ENCODE data around the gene HHAT. TPM values are rescaled to one million over a fixed set of nuclear protein-coding genes. Genes with fewer than 3 reads are reported as not detected.

The HHAT gene
- polyA plus RNA-seq, 4 donors: 0.27 to 4.0 (median 1.4) TPM

DNA sequence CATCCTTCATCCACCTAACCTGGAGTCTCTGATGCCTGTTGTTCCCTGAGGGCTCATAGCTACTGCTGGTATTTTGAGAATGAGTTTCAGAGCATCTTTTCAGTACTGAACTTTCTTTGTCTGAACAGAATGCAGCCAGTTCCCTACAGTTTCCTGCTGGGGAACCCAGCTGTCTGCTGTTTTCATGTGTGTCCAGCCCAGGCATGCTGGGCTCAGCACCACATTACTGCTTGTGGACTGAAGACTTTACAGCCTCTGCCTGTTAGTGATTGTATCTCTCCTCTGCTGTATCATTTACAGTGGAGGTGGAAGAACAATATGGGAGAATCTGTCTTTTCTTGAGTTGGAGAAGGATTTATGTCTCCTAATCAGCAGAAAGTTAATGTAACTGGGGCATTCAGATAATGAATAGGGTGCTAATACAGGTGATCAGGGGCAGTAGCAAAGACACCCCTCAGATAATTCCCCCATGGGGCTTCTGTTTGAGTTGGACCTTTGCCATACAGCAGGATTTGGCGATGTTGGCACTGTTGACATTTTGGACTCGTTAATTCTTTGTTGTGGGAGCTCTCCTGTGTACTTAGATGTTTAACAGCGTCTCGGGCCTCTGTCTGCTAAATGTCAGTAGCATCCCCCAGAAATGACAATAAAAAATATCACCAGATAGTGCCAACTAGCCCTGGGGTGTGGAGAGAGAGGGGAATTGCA, 207.7 kb downstream of the HHAT start:
- FAIRE-seq (no peak), DNase-seq (no peak)
- 47 to 70% (median 62%) methylated on average over 4 of the region's 4 CpGs for WGBS, 3 donors
- no peaks in the 10 kb centered on the region for H3K4me1 ChIP-seq (ENCODE audit: control insufficient read depth in 3 of 3, insufficient read depth in 2 of 3, low read depth in 1 of 3, low read length in 2 of 3)
- no peak overlapping the region for H3K4me3 ChIP-seq (ENCODE audit: low read depth in 1 of 3, low read length in 3 of 3)
- H3K27me3 ChIP-seq (ENCODE audit: control insufficient read depth in 3 of 3, insufficient read depth in 3 of 3, low read length in 3 of 3): no peaks in the 10 kb centered on the region
- H3K27ac ChIP-seq (ENCODE audit: low read depth in 1 of 3, low read length in 2 of 3): no peak overlapping the region
- H3K9me3 ChIP-seq (ENCODE audit: control insufficient read depth in 2 of 2, insufficient read depth in 1 of 2, low read depth in 1 of 2, low read length in 1 of 2): no peaks in the 10 kb centered on the region
- H3K36me3 ChIP-seq (ENCODE audit: control insufficient read depth in 3 of 3, insufficient read depth in 2 of 3, low read depth in 1 of 3, low read length in 3 of 3): no peaks in the 10 kb centered on the region

DNA sequence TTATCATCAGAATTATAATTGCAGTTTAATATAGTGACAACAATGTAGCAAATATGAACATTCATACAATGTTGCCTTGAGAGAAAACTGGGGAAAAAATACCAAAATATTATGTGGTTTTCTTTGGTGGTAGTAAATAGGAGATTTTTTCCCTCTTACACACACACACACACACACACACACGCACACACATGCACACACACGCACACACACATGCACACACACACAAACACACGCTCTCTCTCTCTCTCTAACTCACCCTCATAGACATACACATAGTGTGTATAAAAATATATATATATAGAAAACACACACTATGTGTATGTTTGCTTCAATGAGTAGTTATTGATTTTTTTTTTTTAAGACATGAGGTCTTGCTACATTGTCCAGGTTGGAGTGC, 211.6 kb downstream of the HHAT start:
- Histone ChIP-seq H3K27me3 (ENCODE audit: control insufficient read depth in 3 of 3, insufficient read depth in 3 of 3, low read length in 3 of 3) (no peaks in the 10 kb centered on the region), H3K9me3 (ENCODE audit: control insufficient read depth in 2 of 2, insufficient read depth in 1 of 2, low read depth in 1 of 2, low read length in 1 of 2) (no peaks in the 10 kb centered on the region), H3K27ac (ENCODE audit: low read depth in 1 of 3, low read length in 2 of 3) (no peak overlapping the region), H3K4me1 (ENCODE audit: control insufficient read depth in 3 of 3, insufficient read depth in 2 of 3, low read depth in 1 of 3, low read length in 2 of 3) (no peaks in the 10 kb centered on the region), H3K4me3 (ENCODE audit: low read depth in 1 of 3, low read length in 3 of 3) (no peak overlapping the region), H3K36me3 (ENCODE audit: control insufficient read depth in 3 of 3, insufficient read depth in 2 of 3, low read depth in 1 of 3, low read length in 3 of 3) (no peaks in the 10 kb centered on the region)
- FAIRE-seq (no peak), DNase-seq (no peak)
- WGBS, 3 donors: 52 to 90% (median 73%) methylated on average over 3 of the region's 3 CpGs

DNA sequence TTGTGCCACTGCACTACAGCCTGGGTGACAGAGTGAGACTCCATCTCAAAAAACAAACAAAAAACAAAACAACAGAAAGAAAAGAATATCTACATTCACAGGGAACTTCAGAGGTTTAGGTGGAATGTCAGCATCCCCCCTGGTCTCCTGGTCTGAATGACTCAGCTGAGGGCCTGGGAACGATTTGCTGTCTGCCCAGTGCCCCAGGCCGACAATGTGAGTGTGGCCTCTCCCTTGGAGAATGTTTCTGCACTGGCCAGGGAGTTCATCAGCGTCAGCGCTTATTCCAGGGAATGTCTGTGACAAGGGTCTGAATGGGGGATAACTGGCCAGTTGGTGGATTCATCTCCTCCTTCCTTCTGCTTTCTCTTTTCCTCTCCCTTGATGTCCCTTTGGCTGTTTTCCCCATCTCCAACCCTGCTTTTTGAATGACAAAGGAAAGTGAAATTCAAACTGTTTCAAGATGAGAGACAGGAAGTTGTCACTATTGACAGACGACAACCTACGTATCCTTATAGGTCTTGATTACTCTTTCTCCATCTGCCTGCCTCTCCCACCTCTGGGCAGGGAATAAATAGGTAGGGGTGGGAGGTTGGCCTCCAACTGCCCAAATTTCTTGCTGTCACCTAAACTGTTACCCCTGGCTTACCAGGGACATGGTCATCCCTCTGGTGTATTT, 213.1 kb downstream of the HHAT start:
- H3K9me3 ChIP-seq (ENCODE audit: control insufficient read depth in 2 of 2, insufficient read depth in 1 of 2, low read depth in 1 of 2, low read length in 1 of 2): no peaks in the 10 kb centered on the region
- H3K36me3 ChIP-seq (ENCODE audit: control insufficient read depth in 3 of 3, insufficient read depth in 2 of 3, low read depth in 1 of 3, low read length in 3 of 3): no peaks in the 10 kb centered on the region
- FAIRE-seq (no peak), DNase-seq (no peak)
- no peaks in the 10 kb centered on the region for H3K27me3 ChIP-seq (ENCODE audit: control insufficient read depth in 3 of 3, insufficient read depth in 3 of 3, low read length in 3 of 3)
- no peak overlapping the region for H3K4me3 ChIP-seq (ENCODE audit: low read depth in 1 of 3, low read length in 3 of 3)
- H3K27ac ChIP-seq (ENCODE audit: low read depth in 1 of 3, low read length in 2 of 3): no peak overlapping the region
- WGBS, 3 donors: 64 to 74% (median 74%) methylated on average over 6 of the region's 6 CpGs
- H3K4me1 ChIP-seq (ENCODE audit: control insufficient read depth in 3 of 3, insufficient read depth in 2 of 3, low read depth in 1 of 3, low read length in 2 of 3): no peaks in the 10 kb centered on the region

DNA sequence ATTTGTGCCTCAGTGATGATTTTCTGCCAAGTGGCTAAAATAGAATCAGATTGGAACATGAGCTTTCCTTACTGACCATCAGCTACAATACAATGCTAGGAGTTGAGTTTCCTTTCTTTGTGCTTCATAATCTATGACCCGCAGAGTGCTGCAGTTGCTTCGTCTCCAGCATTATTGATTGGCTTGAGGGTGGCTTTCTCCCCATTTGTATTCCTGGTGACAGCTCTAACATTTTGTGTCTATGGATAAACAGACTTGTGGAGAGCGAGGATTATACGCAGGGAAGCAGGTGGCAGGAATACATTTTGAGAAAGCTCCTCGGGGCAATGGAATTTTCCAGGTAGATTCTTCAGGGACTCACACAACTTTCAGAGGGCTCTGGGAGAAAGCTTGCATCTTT, 223.2 kb downstream of the HHAT start:
- WGBS, 3 donors: 59 to 77% (median 64%) methylated on average over 5 of the region's 5 CpGs
- no peaks in the 10 kb centered on the region for H3K27me3 ChIP-seq (ENCODE audit: control insufficient read depth in 3 of 3, insufficient read depth in 3 of 3, low read length in 3 of 3)
- no peak overlapping the region for H3K27ac ChIP-seq (ENCODE audit: low read depth in 1 of 3, low read length in 2 of 3)
- no peaks in the 10 kb centered on the region for H3K36me3 ChIP-seq (ENCODE audit: control insufficient read depth in 3 of 3, insufficient read depth in 2 of 3, low read depth in 1 of 3, low read length in 3 of 3)
- H3K4me3 ChIP-seq (ENCODE audit: low read depth in 1 of 3, low read length in 3 of 3): no peak overlapping the region
- no peaks in the 10 kb centered on the region for H3K4me1 ChIP-seq (ENCODE audit: control insufficient read depth in 3 of 3, insufficient read depth in 2 of 3, low read depth in 1 of 3, low read length in 2 of 3)
- DNase-seq: no peak
- no peaks in the 10 kb centered on the region for H3K9me3 ChIP-seq (ENCODE audit: control insufficient read depth in 2 of 2, insufficient read depth in 1 of 2, low read depth in 1 of 2, low read length in 1 of 2)
- no peak for FAIRE-seq

DNA sequence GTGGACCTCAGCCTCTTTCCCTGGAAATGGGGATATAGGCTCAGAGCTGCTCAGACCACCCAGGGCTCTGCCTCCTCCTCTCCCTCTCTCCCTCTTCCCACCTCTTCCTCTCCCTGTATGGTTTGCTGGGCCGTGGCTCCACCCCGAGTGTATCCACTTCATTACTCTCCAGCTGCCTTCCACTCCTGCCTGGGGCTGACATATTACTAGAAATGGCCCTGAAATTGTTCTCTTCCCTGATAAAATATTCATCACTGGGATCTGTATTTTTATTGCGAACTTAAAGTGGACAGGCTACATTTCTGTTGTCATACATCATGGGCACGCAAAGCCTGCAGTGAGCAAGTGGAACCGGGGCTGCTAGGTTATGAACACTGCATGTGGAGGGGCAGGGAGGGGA, 225.0 kb downstream of the HHAT start:
- H3K27ac ChIP-seq (ENCODE audit: low read depth in 1 of 3, low read length in 2 of 3): no peak overlapping the region
- no peaks in the 10 kb centered on the region for H3K4me1 ChIP-seq (ENCODE audit: control insufficient read depth in 3 of 3, insufficient read depth in 2 of 3, low read depth in 1 of 3, low read length in 2 of 3)
- no peaks in the 10 kb centered on the region for H3K27me3 ChIP-seq (ENCODE audit: control insufficient read depth in 3 of 3, insufficient read depth in 3 of 3, low read length in 3 of 3)
- H3K4me3 ChIP-seq (ENCODE audit: low read depth in 1 of 3, low read length in 3 of 3): no peak overlapping the region
- DNase-seq (no peak), FAIRE-seq (no peak)
- H3K36me3 ChIP-seq (ENCODE audit: control insufficient read depth in 3 of 3, insufficient read depth in 2 of 3, low read depth in 1 of 3, low read length in 3 of 3): no peaks in the 10 kb centered on the region
- H3K9me3 ChIP-seq (ENCODE audit: control insufficient read depth in 2 of 2, insufficient read depth in 1 of 2, low read depth in 1 of 2, low read length in 1 of 2): no peaks in the 10 kb centered on the region
- WGBS, 3 donors: 74 to 79% (median 75%) methylated on average over 5 of the region's 5 CpGs

DNA sequence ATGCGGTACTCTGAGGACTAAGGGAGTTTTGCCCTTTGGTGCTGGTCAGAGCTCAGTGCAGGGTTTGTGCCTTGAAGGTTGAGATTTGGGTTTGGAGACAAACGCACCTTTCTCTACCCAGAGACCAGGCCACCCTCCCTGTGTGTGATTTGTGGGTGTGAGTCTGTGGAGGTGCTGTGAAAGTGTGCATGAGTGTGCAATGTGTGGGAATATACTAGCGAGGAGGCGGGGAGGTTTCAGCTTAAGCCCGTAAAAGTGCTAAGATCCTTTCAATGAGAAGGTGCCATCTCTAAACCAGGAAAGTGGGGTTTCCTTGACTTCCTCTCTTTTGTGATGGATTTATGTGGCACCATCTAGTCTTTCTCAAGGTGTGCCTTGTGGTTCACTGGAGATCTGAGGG, 225.7 kb downstream of the HHAT start:
- H3K4me1 ChIP-seq (ENCODE audit: control insufficient read depth in 3 of 3, insufficient read depth in 2 of 3, low read depth in 1 of 3, low read length in 2 of 3): no peaks in the 10 kb centered on the region
- H3K9me3 ChIP-seq (ENCODE audit: control insufficient read depth in 2 of 2, insufficient read depth in 1 of 2, low read depth in 1 of 2, low read length in 1 of 2): no peaks in the 10 kb centered on the region
- no peaks in the 10 kb centered on the region for H3K36me3 ChIP-seq (ENCODE audit: control insufficient read depth in 3 of 3, insufficient read depth in 2 of 3, low read depth in 1 of 3, low read length in 3 of 3)
- DNase-seq (no peak), FAIRE-seq (no peak)
- no peaks in the 10 kb centered on the region for H3K27me3 ChIP-seq (ENCODE audit: control insufficient read depth in 3 of 3, insufficient read depth in 3 of 3, low read length in 3 of 3)
- 93 to 97% (median 94%) methylated on average over 5 of the region's 5 CpGs for WGBS, 3 donors
- no peak overlapping the region for H3K4me3 ChIP-seq (ENCODE audit: low read depth in 1 of 3, low read length in 3 of 3)
- H3K27ac ChIP-seq (ENCODE audit: low read depth in 1 of 3, low read length in 2 of 3): no peak overlapping the region

DNA sequence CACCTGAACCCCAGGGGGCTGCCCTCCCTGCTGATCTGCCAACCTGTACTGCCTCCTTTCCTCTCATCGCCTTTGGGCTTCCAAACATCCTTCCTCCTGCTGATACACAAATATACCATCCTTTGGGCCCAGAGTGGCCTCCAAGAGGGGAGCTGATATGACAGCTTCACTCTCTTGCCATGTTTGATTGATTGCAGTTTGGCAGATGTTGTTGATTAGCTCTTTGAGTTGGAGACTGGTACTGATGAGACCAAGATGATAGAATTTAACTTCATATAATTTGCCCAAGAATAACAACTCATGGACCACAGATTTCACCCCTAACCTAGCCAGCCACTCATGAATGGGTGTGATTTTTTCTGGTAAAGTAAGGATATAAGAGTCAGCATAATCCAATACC, 227.8 kb downstream of the HHAT start:
- no peak overlapping the region for H3K4me3 ChIP-seq (ENCODE audit: low read depth in 1 of 3, low read length in 3 of 3)
- H3K36me3 ChIP-seq (ENCODE audit: control insufficient read depth in 3 of 3, insufficient read depth in 2 of 3, low read depth in 1 of 3, low read length in 3 of 3): no peaks in the 10 kb centered on the region
- H3K27ac ChIP-seq (ENCODE audit: low read depth in 1 of 3, low read length in 2 of 3): no peak overlapping the region
- DNase-seq (no peak), FAIRE-seq (no peak)
- no peaks in the 10 kb centered on the region for H3K9me3 ChIP-seq (ENCODE audit: control insufficient read depth in 2 of 2, insufficient read depth in 1 of 2, low read depth in 1 of 2, low read length in 1 of 2)
- WGBS, 3 donors: 88 to 92% (median 91%) methylated on average over 1 of the region's 1 CpG
- no peaks in the 10 kb centered on the region for H3K27me3 ChIP-seq (ENCODE audit: control insufficient read depth in 3 of 3, insufficient read depth in 3 of 3, low read length in 3 of 3)
- no peaks in the 10 kb centered on the region for H3K4me1 ChIP-seq (ENCODE audit: control insufficient read depth in 3 of 3, insufficient read depth in 2 of 3, low read depth in 1 of 3, low read length in 2 of 3)

DNA sequence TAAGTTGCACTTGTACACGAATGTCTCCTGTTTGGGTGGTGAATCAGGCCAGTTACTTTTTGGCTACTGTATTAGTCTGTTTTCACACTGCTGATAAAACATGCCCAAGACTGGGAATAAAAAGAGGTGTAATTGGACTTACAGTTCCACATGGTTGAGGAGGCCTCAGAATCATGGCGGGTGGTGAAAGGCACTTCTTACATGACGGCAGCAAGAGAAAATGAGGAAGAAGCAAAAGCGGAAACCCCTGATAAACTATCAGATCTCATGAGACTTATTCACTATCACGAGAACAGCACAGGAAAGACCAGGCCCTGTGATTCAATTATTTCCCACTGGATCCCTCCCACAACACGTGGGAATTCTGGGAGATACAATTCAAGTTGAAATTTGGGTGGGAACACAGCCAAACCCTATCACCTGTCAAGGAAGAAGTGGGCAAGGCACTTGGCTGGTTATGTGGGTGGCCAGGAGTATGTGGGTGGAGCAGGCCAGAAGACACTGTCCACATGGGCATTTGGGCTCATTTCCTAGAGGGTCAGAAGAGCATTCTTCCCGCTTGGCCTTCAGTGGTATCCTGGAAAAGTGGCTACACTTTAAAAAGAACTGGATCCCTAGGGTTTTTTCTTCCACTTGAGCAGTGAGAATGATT, 228.8 kb downstream of the HHAT start:
- Histone ChIP-seq H3K36me3 (ENCODE audit: control insufficient read depth in 3 of 3, insufficient read depth in 2 of 3, low read depth in 1 of 3, low read length in 3 of 3) (no peaks in the 10 kb centered on the region), H3K27me3 (ENCODE audit: control insufficient read depth in 3 of 3, insufficient read depth in 3 of 3, low read length in 3 of 3) (no peaks in the 10 kb centered on the region), H3K4me3 (ENCODE audit: low read depth in 1 of 3, low read length in 3 of 3) (no peak overlapping the region), H3K4me1 (ENCODE audit: control insufficient read depth in 3 of 3, insufficient read depth in 2 of 3, low read depth in 1 of 3, low read length in 2 of 3) (no peaks in the 10 kb centered on the region), H3K9me3 (ENCODE audit: control insufficient read depth in 2 of 2, insufficient read depth in 1 of 2, low read depth in 1 of 2, low read length in 1 of 2) (no peaks in the 10 kb centered on the region), H3K27ac (ENCODE audit: low read depth in 1 of 3, low read length in 2 of 3) (no peak overlapping the region)
- 81 to 83% (median 83%) methylated on average over 7 of the region's 7 CpGs for WGBS, 3 donors
- FAIRE-seq (no peak), DNase-seq (no peak)

All from small intestine (tissue), 7 donors.